NCI-H526 (cell line): ENCODE data around the gene UNC13B.
A peak's percentile ranks its signal among the peaks of the same experiment; 100 is the strongest.
"Not testable (repeated sequence)": the region's sequence is repeated elsewhere in the genome, so short reads cannot be mapped to it uniquely, and the experiment has no call there.

Experiments used
- DNase-seq, 2 experiments: peaks; one replicate each; lab custom pipeline; 2025; lab: John Stamatoyannopoulos, UW

The UNC13B gene

GRCh38 chr9:35226651-35227050 lies 64.8 kb downstream of the UNC13B start:
- no peak for DNase-seq

- DNase-seq, result no peak
Measured at GRCh38 chr9:35227284-35227683, 65.5 kb downstream of the UNC13B start.

DNA sequence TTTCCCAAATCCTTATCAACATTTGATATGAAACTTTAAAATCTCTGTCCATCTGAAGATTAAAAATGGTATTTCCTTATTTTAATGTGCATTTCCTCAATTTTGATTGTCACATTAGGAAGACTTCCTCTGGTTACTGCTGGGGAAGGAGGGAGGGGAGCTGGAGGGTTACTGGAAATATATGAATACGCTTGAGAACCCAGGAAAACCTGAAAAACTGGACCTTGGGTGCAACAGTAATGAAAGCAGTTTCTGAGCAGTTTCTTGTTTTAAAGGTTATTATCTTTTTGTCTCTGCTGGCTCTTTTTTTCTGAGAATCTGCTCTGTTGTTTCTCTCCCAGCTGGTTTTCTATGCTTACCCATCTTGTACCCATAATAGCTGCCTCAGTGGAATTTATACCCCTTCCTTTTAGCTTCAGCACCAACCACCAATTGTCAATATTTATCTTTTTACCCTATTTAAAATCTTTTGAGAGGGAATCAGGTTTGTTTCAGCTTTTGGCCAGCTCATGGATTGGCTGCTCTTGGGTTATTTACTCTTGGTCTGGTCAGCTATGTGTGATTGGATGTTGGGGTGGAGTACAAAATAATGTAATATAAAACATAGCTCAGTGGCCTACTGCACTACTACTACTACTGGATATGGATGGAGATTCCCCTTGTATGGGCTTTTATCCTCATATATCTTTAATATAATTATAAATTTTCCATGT lies 67.4 kb downstream of the UNC13B start:
- no peak for DNase-seq

DNA sequence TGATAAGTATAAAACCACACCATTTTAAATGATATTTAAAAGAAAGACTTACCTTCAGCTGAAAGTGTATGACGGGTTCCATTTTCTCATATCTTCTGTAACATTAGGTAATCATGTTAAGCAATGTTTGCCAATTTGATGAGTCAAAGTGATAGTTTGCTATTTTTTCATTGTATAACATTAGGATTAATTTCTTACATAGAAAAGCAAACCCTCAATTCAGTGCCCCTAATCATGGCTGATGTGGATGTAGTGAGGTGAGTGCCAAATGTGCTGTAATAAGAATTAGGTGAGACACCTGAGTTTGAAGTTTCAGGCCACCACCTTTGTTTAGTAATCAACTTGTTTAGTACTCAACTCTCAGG lies 68.0 kb downstream of the UNC13B start:
- DNase-seq, result no peak

DNA sequence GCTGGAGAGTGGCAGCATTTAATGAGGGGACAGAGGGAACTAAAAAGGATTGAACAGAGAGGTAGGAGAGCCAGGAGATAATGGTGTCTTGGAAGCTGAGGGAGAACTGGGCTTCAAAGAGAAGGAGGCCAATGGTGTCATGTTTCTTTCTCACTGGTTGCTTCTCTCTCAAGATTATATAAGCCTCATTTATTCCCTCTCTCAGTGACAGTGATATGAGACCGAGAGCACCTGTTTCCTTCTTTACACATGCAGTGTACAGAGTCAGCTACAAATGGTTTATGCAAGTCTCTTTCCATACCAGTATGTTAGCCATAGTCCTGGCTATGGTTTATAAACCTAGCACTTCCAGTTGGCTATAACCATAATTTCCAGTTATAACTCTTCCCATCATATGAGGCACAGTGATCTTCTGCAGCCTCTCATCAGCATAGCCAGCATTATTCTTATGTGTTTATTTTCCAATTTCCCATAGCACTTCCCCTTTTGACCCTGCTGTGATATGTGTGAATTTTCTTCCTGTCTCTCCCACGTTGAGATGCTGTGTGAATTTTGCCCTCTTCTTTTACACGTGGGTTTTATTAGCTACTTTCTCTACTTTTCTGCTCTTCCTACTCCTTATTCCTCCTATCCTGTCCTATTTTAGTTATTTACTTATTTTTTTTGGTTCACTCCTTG lies 71.2 kb downstream of the UNC13B start:
- no peak for DNase-seq

DNA sequence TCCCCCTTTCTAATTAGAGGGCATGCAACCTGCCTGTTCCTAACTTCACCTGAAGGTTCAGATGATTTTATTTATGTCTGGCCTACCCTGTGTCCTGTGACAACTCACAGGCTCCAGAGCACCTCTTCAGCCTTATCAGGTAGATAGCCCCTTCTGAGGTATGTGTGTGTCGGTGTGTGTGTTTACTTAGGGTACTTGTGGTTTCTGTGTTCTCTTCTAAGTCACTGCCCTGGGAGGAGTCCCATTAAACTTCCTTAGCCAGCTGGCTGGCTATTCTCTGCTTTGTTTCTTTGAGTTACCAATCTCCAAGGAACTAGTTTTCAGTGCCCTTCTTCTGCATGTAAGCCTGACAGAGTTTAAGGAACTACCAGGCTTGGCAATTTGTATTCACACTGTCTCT lies 74.9 kb downstream of the UNC13B start:
- DNase-seq, result no peak

DNA sequence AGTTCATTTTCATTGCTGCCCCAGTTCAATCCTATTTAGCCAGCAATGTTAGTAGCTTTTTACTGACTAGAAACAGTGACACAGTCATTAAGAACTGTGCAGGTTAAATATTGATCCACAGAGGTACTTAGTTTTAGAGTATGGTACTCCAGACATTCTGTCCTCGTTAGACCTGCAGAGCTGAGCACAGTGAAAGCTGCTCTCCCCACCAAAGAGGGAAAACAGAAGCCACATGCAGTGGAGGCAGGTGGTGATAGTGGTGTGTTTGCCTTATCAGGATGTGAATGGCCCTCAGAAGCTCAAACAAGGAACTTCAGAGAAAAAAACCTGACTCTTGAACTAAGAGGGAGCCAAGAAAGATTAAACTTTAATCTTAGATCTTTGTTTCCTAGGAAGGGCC lies 75.5 kb downstream of the UNC13B start:
- no peak for DNase-seq

GRCh38 chr9:35245945-35246344 lies 84.1 kb downstream of the UNC13B start:
- not testable (repeated sequence) for DNase-seq

GRCh38 chr9:35253075-35253474 lies 91.3 kb downstream of the UNC13B start:
- no peak for DNase-seq

DNA sequence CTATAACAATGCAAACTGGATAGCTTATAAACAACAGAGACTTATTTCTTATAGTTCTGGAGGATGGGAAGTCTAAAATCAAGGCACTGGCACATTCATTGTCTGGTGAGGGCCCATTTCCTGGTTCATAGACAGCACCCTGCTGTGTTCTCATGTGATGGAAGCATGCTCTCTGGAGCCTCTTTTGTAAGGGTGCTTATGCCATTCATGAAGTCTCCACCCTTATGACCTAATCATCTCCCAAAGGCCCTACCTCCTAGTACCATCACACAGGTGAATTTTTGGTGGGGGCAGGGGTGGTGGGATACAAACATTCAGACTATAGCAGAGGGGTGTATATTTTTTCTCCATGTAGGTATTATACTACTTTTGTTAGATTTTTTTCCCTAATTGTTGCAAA lies 92.4 kb downstream of the UNC13B start:
- no peak for DNase-seq

DNA sequence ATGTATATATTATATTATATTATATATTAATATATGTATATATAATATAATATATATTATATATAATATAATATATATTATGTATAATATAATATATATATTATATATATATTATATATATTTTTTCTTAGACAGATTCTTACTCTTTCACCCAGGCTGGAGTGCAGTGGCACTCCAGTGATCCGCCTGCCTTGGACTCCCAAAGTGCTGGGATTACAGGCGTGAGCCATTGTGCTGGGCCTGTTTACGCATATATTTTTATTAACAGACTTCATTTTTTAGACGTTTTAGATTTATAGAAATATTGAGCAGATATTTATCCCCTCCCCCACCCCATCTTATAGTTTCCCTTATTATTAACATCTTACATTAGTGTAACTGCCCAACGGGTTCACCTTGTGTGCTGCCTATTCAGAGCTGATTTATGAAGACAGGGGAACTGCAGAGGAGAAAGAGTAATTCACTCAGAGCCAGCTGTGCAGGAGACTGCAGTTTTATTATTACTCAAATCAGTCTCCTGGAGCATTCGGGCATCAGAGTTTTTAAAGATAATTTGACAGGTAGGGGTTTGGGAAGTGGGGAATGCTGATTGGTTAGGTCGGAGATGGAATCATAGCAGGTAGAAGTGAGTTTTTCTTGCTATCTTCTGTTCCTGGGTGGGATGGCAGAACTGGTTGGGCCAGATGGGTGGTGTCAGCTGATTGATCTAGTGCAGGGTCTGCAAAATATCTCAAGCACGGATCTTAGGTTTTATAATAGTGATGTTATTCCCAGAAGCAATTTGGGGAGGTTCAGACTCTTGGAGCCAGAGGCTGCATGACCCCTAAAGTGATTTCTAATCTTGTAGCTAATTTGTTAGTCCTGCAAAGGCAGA lies 93.4 kb downstream of the UNC13B start:
- DNase-seq, result no peak

DNA sequence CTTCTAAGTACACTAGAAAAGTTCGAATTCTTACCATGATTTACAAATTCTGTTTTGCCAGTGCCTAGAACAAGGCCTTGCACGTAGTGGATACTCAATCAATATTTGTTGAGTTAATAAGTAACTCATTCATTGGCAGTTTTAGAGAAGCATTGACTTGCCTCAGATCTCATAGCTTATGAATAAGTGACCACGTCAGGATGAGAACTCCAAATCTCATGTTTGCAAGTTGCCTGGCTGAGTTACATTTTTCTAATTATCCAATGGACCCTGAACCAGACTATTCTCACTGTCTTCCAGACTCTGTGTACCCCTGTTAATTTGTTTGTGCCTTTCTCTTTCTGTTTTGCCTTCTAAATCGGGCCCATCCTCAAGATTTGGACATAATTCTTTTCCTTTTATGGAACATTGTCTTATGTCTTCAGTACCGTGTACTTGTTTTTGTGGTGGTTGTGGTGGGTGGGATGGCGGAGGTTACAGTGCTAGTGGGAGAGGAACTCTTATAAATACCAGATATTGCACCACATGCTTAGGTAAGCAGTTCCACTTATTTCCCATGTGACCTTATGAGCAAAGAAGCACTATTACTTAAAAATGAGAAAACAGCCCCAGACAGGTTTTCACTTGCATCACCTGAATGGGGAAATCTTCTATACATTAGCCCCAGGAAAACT lies 96.3 kb downstream of the UNC13B start:
- DNase-seq, result no peak

DNA sequence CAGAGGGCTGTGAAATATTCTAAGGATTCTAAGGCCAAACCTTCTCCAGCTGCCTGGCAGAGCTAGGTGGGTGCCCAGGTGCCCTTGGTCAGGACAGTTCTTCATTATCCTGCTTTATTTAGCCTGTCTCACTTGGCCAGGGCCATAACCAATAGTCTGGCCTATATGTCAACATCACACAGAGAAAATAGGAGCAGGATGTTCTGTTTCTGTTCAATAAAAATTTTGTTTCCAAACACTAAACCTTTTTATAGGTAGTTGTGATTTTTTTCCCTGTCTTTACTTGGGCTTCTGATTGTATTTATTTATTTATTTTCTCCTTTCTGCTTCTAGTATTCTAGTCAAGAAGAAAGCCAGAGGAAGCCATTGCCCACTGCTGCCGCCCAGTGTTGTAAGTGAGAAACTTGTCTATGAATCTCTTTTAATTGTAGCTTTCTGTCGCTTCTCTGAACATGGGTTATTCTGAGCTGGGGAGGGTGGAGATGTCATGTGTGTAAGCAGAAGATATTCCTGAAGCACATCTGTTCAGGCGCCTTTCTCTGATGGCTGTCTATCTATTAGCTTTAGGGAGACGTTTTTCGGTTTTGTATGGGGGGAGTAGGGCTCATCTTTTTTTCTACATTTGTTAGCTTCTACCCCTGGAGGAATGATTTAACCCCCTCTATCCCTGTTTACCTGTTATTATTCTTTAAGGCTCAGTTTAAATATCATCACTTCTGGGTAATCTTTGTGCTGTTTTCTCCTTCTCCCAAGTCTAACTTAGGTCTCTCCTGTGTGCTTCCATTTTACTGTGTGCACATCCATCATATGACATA lies 97.1 kb downstream of the UNC13B start:
- peak; percentile 52 to 70 for DNase-seq

GRCh38 chr9:35260186-35260585 lies 98.4 kb downstream of the UNC13B start:
- no peak for DNase-seq

DNA sequence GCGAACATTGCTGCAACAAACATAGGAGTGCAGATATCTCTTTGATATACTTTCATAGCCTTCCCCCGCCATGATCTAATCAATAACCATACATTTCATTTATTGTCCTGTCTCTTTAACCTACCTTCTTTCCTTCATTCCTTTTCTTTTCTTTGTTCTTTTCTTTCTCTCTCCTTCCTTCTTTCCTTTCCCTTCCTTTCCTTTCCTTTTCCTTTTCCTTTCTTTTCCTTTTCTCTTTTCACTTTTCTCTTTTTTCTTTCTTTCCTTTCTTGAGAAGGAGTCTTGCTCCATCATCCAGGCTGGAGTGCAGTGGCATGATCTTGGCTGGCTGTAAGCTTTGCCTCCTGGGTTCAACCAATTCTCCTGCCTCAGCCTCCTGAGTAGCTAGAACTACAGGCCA lies 100.3 kb downstream of the UNC13B start:
- DNase-seq, result no peak

DNA sequence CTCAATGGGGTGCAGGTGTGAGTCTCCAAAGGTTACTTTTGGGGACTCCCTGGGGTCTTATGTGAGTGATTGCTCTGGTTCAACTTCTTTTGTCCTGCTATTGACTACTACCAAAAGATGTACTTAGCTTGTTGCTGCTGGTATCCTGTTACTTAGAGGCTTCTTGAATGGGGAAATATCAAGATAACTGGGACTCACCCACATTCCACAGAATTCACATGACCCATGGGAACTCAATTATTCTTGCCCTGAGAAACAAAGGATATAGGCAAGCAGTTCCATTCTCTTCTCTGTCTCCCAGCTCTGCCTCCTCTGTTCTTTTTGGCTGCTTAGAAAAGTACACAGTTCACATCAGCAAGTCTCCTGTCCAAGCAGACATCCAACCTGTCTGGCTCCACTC lies 105.9 kb downstream of the UNC13B start:
- DNase-seq, result no peak

- DNase-seq, result no peak
Measured at GRCh38 chr9:35269919-35270318, 108.1 kb downstream of the UNC13B start.

DNA sequence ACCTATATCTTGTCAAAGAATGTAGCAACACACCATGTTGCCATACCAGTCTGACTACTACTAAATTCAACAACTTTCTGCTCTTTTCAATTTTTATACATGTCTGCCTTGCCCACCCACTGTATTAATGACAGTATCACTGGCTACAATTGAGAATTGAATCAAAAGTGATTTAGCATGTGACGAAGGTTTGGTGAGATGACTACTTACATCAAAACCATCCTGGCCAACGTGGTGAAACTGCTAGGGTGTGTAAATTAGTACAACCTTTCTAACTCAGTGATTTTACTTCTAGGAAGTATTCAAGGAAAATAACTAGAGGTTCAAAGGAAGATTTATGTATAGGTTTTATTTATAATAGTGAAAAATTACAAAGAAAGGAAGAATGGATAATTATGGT lies 109.8 kb downstream of the UNC13B start:
- no peak for DNase-seq

DNA sequence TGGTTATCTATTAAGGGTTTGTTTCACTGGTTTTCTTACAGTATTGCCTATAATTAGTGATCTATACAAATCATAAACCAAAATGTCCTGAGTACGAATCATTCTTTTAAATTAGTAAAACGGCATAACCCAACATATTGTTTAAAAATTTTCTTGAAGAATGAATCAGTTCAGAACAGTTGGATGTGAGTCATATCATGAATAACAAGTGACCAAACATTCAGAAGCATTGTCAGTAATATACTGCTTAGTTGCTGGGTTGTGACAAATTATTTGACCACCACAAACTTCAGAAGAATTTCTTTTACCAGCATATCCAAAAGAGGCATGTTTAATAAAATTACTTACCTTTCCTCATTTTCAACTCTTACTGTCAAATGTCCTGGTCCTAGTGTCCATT lies 111.2 kb downstream of the UNC13B start:
- DNase-seq, result no peak

GRCh38 chr9:35273591-35273990 lies 111.8 kb downstream of the UNC13B start:
- DNase-seq, result no peak

GRCh38 chr9:35274993-35275392 lies 113.2 kb downstream of the UNC13B start:
- DNase-seq, result no peak

DNA sequence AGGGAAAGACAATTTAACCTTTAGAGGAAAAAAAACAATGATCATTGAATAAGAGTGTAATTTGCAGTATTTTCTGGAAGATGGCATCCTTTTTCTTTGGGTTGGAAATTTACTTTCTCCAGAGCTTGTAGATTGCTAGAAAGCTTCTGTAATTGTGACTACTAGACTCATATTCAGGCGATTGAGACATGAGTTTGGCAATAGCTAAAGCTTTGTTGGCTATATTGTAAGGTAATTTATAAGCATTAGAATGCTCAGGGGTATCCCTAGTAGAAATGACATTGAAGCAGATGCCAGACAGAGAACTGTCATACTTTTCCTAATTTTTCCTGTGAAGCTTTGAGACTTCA lies 115.3 kb downstream of the UNC13B start:
- no peak for DNase-seq
